NCI-H526 treated with DMSO at 0.1 percent for 48 hours (cell line): ENCODE data around the gene KRT15.

Source experiments
- DNase-seq: peaks from one replicate; lab custom pipeline; 2025; lab: John Stamatoyannopoulos, UW

KRT15 gene

GRCh38 chr17:41518789-41519449 is at the start of gene KRT15:
Gene KRT15 (minus strand): TSS chr17:41518890. CDS start chr17:41518827, 63 bp downstream.
- no peak for DNase-seq

- DNase-seq = no peak
Observed at GRCh38 chr17:41567317-41567716, 48.6 kb upstream of the KRT15 start.

DNA sequence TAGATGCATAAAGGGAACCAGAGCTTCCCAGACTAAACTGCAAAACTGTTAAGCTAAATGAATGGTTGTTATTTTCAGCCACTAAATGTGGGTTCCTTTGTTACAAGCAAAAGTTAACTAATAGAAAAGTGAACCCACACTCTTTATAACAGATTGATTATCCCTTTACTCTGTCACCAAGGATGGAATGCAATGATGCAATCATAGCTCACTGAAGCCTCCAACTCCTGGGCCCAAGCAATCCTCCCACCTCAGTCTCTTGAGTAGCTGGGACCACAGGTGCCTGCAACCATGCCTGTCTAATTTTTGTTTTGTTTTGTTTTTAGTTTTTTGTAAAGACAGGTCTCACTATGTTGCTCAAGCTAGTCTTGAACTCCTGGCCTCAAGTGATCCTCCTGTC is 46.6 kb upstream of the KRT15 start:
- no peak for DNase-seq

DNA sequence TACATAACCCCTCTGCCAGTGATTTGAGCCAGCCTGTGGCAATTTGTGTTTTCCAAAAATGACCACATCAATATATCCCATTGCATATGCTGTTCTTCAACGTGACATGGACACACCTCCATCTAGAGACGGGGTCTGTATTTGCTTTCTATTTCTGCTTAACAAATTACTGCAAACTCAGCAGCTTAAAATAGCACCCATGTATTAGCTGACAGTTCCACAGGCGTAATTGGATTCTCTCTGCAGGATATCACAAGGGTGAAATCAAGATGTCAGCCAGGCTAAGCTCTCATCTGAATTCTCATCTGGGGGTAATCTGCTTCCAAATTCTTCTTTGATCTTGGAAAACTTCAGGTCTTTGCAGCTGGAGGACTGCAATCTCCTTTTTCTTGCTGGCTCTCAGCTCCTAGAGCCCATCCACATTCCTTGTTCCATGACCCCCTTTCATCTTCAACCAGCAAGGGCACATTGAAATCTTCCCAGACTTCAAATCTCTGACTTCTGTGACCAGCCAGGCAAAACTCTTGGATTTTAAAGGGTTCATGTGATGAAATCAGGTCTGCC is 45.0 kb upstream of the KRT15 start:
- no peak for DNase-seq

GRCh38 chr17:41561554-41561953 is 42.9 kb upstream of the KRT15 start:
- DNase-seq = no peak

GRCh38 chr17:41559548-41559947 is 40.9 kb upstream of the KRT15 start:
- no peak for DNase-seq

DNA sequence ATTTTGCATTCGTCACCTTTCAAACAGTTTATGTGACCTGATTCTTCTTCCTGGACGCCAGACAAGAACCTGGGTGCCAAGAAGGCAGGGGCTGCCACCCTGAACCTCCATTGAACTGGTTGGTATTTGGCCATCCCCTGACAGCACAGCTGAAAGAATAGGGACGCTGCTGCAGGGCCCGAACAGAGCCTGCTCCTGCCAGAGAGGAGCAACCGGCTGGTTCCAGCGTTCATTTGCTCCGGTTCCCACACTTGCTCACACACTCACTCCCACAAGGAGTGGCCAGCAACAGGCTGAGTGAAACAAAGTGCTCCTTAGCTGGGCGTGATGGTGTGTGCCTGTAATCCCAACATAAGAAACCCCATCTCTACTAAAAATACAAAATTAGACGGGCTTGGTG is 38.2 kb upstream of the KRT15 start:
- DNase-seq = no peak

DNA sequence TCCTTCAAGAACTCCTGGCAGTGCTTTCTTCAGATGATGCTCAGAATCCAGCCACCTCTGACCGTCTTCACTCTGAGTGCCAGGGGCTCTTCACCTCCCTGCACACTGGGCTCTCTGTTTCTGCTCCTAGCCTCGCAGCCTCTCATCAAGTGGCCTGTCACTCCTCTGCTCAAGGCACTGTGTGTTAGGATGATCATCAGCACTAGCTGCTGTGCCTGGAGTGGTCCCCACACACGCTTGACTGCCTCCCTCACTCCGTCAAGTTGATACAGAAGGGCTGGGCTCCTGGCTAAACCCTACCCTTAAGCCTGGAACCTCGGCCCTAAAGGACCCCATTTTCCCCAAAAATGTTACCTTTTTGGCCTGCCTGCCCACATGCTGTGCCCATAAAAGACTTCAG is 37.6 kb upstream of the KRT15 start:
- DNase-seq = no peak

- DNase-seq = no peak
Observed at GRCh38 chr17:41555105-41555887, 36.6 kb upstream of the KRT15 start.

- no peak for DNase-seq
Observed at GRCh38 chr17:41553987-41554680, 35.4 kb upstream of the KRT15 start.

DNA sequence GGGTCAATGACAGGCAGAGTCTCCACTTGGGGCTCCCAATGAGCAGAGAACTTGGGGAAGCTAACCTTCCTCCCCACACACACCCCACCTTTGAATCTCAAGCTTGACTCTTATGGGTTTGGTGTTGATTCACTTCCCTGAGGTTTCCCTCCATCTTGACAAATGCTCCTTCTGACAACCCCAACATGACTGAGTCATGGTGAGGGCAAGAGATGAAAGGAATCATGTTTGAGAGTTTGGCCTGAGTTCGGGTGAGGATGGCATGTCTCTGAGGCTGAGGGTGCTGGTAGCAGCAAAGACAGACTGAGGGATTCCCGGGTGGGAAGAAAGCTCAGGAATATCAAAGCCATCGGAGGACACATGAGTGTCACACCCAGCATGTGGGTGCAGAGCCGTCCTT is 34.5 kb upstream of the KRT15 start:
- DNase-seq = no peak

GRCh38 chr17:41552455-41552854 is 33.8 kb upstream of the KRT15 start:
- no peak for DNase-seq

- no peak for DNase-seq
Observed at GRCh38 chr17:41551365-41551764, 32.7 kb upstream of the KRT15 start.

GRCh38 chr17:41549596-41550039 is 30.9 kb upstream of the KRT15 start:
- no peak for DNase-seq

DNA sequence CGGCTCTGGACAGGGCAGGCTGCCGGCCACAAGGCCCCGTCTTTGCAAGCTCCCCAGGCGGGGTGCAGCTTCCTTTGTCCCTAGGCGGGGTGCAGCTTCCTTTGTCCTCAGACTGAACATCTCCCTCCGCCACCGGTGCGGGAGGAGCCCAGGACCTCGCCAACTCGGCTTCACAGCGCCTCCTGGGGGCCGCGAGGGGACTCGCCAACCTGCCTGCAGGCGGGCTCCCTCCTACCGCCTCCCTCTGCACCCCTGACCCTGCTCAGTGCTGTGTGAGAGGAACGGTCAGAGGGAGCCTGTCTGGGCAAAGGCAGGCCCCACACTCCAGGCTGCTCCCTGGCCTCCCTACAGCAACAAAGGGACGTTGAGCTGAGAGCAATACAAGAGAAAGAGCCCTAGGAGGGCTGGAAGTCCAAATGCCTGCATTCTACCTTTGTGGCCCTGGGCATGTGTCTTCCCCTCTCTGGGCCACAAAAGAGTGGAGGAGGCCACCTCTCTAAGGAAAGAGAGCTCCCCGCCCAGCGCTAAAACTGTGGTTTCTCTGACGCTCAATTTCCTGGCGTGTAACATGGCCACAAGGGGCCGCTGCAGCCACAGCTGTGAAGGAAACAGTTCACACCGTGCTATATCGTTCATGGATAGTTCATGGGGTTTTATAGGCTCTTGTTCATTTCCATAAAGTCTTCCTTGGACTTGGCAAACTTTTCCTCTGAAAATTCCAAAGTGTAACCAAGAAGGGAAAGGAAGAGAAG is 30.3 kb upstream of the KRT15 start:
- DNase-seq = peak; percentile 52

GRCh38 chr17:41547921-41548843 is 29.5 kb upstream of the KRT15 start:
- DNase-seq = no peak

DNA sequence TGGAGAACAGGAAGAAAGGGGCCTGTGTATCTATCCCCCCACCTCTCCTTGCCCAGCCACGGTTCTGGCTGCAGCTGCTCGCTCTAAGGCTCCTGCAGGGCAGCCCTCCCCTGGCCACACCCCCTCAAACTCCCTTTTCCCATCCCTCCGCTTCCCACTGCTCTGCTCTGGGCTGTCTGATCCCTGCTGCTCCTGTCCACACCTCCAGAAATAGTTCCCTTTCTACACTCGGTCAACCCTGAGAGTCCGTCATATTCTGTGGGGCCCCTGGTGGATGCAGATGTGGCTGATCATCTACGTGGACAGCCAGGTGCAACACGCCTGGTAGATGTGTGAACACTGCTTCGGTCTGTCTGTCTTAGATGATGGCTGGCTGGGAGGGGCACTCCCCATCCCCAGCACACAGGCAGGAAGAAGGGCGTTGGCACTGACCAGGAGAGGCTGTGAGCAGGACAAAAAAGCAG is 28.7 kb upstream of the KRT15 start:
- no peak for DNase-seq

DNA sequence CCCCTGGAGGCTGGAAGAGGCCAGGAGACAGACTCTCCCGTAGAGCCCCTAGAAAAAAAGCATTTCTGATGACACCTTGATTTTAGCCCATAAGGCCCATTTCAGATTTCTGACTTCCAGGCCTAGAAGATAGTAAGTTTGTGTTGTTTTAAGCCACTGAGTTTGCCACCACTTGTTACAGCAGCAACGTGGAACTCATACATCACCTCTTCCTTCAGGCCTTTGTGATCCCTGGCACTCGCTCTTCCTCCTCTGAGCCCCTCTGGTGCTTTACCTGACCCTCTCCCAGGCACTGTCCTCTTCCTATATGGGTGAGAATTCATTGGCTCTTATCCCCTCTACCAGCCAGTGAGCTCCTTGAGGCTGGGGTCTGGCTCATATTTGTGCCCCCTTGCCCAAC is 28.1 kb upstream of the KRT15 start:
- no peak for DNase-seq

GRCh38 chr17:41545829-41546410 is 27.2 kb upstream of the KRT15 start:
- no peak for DNase-seq

GRCh38 chr17:41544935-41545334 is 26.2 kb upstream of the KRT15 start:
- no peak for DNase-seq
